Neuron (in vitro differentiated cells): Measurements from ENCODE around the gene COL23A1.

ENCODE experiments used
- H2AFZ ChIP-seq: one replicate; pipeline ENCODE4 v1.6.1; 2013; ENCODE audit warnings: low read depth, mild to moderate bottlenecking, inconsistent platforms, low read length, moderate library complexity
- H3K27me3 ChIP-seq: one replicate; pipeline ENCODE4 v1.6.1; 2013; ENCODE audit warnings: low read length; ENCODE audit not compliant: insufficient read depth
- H3K36me3 ChIP-seq: one replicate; pipeline ENCODE4 v1.6.1; 2013; ENCODE audit warnings: low read length; ENCODE audit not compliant: insufficient read depth
- H3K4me1 ChIP-seq: one replicate; pipeline ENCODE4 v1.6.1; 2013; ENCODE audit warnings: low read length; ENCODE audit not compliant: insufficient read depth
- H3K4me3 ChIP-seq: 2 replicates; pipeline ENCODE4 v1.5.1; 2013; ENCODE audit warnings: mild to moderate bottlenecking, low read length, moderate library complexity
- H3K9me3 ChIP-seq: one replicate; pipeline ENCODE4 v1.6.1; 2013; ENCODE audit warnings: low read length

Gene COL23A1

GRCh38 chr5:178454821-178455479 lies 135.2 kb downstream of the COL23A1 start:
- H3K27me3 ChIP-seq: no peaks in the 10 kb centered on the region
- no peak overlapping the region for H2AFZ ChIP-seq
- no peaks in the 10 kb centered on the region for H3K9me3 ChIP-seq
- no peak overlapping the region for H3K4me3 ChIP-seq
- H3K36me3 ChIP-seq: no peaks in the 10 kb centered on the region
- no peaks in the 10 kb centered on the region for H3K4me1 ChIP-seq

GRCh38 chr5:178454303-178454702 lies 135.9 kb downstream of the COL23A1 start:
- Histone ChIP-seq H3K9me3 (no peaks in the 10 kb centered on the region), H3K27me3 (no peaks in the 10 kb centered on the region), H3K36me3 (no peaks in the 10 kb centered on the region), H3K4me3 (no peak overlapping the region), H3K4me1 (no peaks in the 10 kb centered on the region), H2AFZ (no peak overlapping the region)

- Histone ChIP-seq H2AFZ (no peak overlapping the region), H3K4me3 (no peak overlapping the region), H3K9me3 (no peaks in the 10 kb centered on the region), H3K36me3 (no peaks in the 10 kb centered on the region), H3K4me1 (no peaks in the 10 kb centered on the region), H3K27me3 (no peaks in the 10 kb centered on the region)
Observed at GRCh38 chr5:178453224-178453623, 137.0 kb downstream of the COL23A1 start.

GRCh38 chr5:178450121-178451028 lies 139.8 kb downstream of the COL23A1 start:
- Histone ChIP-seq H3K36me3 (no peaks in the 10 kb centered on the region), H3K27me3 (no peaks in the 10 kb centered on the region), H3K4me3 (no peak overlapping the region), H3K4me1 (no peaks in the 10 kb centered on the region), H3K9me3 (no peaks in the 10 kb centered on the region), H2AFZ (no peak overlapping the region)

GRCh38 chr5:178449163-178450070 lies 140.8 kb downstream of the COL23A1 start:
- Histone ChIP-seq H2AFZ (no peak overlapping the region), H3K36me3 (no peaks in the 10 kb centered on the region), H3K4me1 (no peaks in the 10 kb centered on the region), H3K4me3 (no peak overlapping the region), H3K9me3 (no peaks in the 10 kb centered on the region), H3K27me3 (no peaks in the 10 kb centered on the region)

- H2AFZ ChIP-seq: no peak overlapping the region
- H3K27me3 ChIP-seq: no peaks in the 10 kb centered on the region
- H3K4me3 ChIP-seq: no peak overlapping the region
- H3K4me1 ChIP-seq: no peaks in the 10 kb centered on the region
- H3K9me3 ChIP-seq: no peaks in the 10 kb centered on the region
- H3K36me3 ChIP-seq: no peaks in the 10 kb centered on the region
Observed at GRCh38 chr5:178445534-178445933, 144.7 kb downstream of the COL23A1 start.

- no peaks in the 10 kb centered on the region for H3K27me3 ChIP-seq
- no peaks in the 10 kb centered on the region for H3K4me1 ChIP-seq
- H2AFZ ChIP-seq: no peak overlapping the region
- H3K9me3 ChIP-seq: no peaks in the 10 kb centered on the region
- H3K36me3 ChIP-seq: no peaks in the 10 kb centered on the region
- no peak overlapping the region for H3K4me3 ChIP-seq
Observed at GRCh38 chr5:178442405-178443257, 147.6 kb downstream of the COL23A1 start.

- Histone ChIP-seq H3K9me3 (no peaks in the 10 kb centered on the region), H3K27me3 (no peaks in the 10 kb centered on the region), H3K4me1 (no peaks in the 10 kb centered on the region), H2AFZ (no peak overlapping the region), H3K4me3 (no peak overlapping the region), H3K36me3 (no peaks in the 10 kb centered on the region)
Observed at GRCh38 chr5:178441486-178442270, 148.5 kb downstream of the COL23A1 start.

GRCh38 chr5:178440181-178440580 lies 150.0 kb downstream of the COL23A1 start:
- Histone ChIP-seq H3K27me3 (no peaks in the 10 kb centered on the region), H3K4me3 (no peak overlapping the region), H3K4me1 (no peaks in the 10 kb centered on the region), H2AFZ (no peak overlapping the region), H3K36me3 (no peaks in the 10 kb centered on the region), H3K9me3 (no peaks in the 10 kb centered on the region)

- Histone ChIP-seq H3K4me3 (no peak overlapping the region), H2AFZ (no peak overlapping the region), H3K9me3 (no peaks in the 10 kb centered on the region), H3K36me3 (no peaks in the 10 kb centered on the region), H3K27me3 (no peaks in the 10 kb centered on the region), H3K4me1 (no peaks in the 10 kb centered on the region)
Observed at GRCh38 chr5:178439493-178440180, 150.6 kb downstream of the COL23A1 start.

GRCh38 chr5:178438796-178439195 lies 151.4 kb downstream of the COL23A1 start:
- H3K36me3 ChIP-seq: no peaks in the 10 kb centered on the region
- H3K4me1 ChIP-seq: no peaks in the 10 kb centered on the region
- H3K9me3 ChIP-seq: no peaks in the 10 kb centered on the region
- H3K27me3 ChIP-seq: no peaks in the 10 kb centered on the region
- no peak overlapping the region for H3K4me3 ChIP-seq
- H2AFZ ChIP-seq: no peak overlapping the region
